Stomach (tissue), 9 donors: ENCODE data around the gene CCDC78. TPM values are rescaled to one million over a fixed set of nuclear protein-coding genes. Genes with fewer than 3 reads are reported as not detected.

Source experiments
- DNase-seq, 2 donors: peaks; one replicate each; pipeline versions ENCODE4 v3.0.0 to v3.0.0-alpha.2; 2013 to 2019
- H3K27ac ChIP-seq, 5 donors: fragments of 200-600 bp in 4 of 5; sonication (generic) in 4 of 5; one replicate each; pipeline ENCODE4 v1.5.1; 2013 to 2019; ENCODE audit warnings: mild to moderate bottlenecking in 1 of 5, moderate library complexity in 1 of 5
- H3K27me3 ChIP-seq, 3 donors: fragments of 200-600 bp; sonication (generic); one replicate each; pipeline ENCODE4 v1.5.1; 2017 to 2019; ENCODE audit warnings: mixed run types in 1 of 3
- H3K36me3 ChIP-seq, 4 donors: fragments of 200-600 bp; sonication (generic); 1 replicate in 3 of 4; 2 replicates in 1 of 4; pipeline ENCODE4 v1.5.1; 2016 to 2019
- H3K4me1 ChIP-seq, 4 donors: fragments of 200-600 bp; sonication (generic); one replicate each; pipeline ENCODE4 v1.5.1; 2016 to 2019
- H3K4me3 ChIP-seq, 4 donors: fragments of 200-600 bp; sonication (generic) in 3 of 4; one replicate each; pipeline ENCODE4 v1.5.1; 2016 to 2019; ENCODE audit warnings: mild to moderate bottlenecking in 1 of 4
- H3K9me3 ChIP-seq, 4 donors: fragments of 200-600 bp; sonication (generic); one replicate each; pipeline ENCODE4 v1.5.1; 2016 to 2019
- CTCF ChIP-seq, 7 experiments: fragments of 450-650 bp in 4 of 7; fragments of 200-600 bp in 3 of 7; sonication (generic) in 3 of 7; IDR thresholded peaks; one replicate each; pipeline ENCODE4 v1.5.1; 2016 to 2019; ENCODE audit warnings: antibody characterized with exemption in 7 of 7, control low read depth in 2 of 7, mild to moderate bottlenecking in 1 of 7
- EP300 ChIP-seq: sonication (generic); formaldehyde crosslinking; IDR thresholded peaks from one replicate; pipeline ENCODE4 v1.6.1; 2017; ENCODE audit warnings: antibody characterized with exemption
- POLR2A ChIP-seq, 4 donors: fragments of 450-650 bp; IDR thresholded peaks; one replicate each; pipeline ENCODE4 v1.6.1; 2016; ENCODE audit warnings: antibody characterized with exemption in 4 of 4, control low read depth in 2 of 4, mild to moderate bottlenecking in 1 of 4, moderate library complexity in 1 of 4
- POLR2AphosphoS5 ChIP-seq, 3 donors: sonication (generic); formaldehyde crosslinking; IDR thresholded peaks; one replicate each; pipeline ENCODE4 v1.6.1; 2016; ENCODE audit warnings: antibody characterized with exemption in 3 of 3
- WGBS, 5 donors: extraction: QIAGEN DNeasy Blood & Tissue Kit in 3 of 5; methylation state at CpG; one replicate each; pipeline versions ENCODE4 v1.1.5 to v1.1.7; 2013 to 2018; 5-methylcytosine and 5-hydroxymethylcytosine counted together
- intact Hi-C: fragments of 100-400 bp; cut with DNase I; formaldehyde crosslinking; loops from one replicate; pipeline ENCODE4 v1.15.1; 2023; ENCODE audit warnings: low total_unique reads
- polyA plus RNA-seq, 3 donors: library from polyadenylated mRNA; stranded (reverse); fragments of 200-250 nt; gene quantifications; one replicate each; pipeline ENCODE4 v1.2.3, GENCODE V29; 2013
- total RNA-seq, 5 donors: library from RNA; depleted of rRNA; stranded (reverse); fragments of >200 nt; gene quantifications; one replicate each; pipeline versions ENCODE4 v1.1.0 to v1.2.3, GENCODE V29; 2014 to 2016
- donor health status: healthy with polysubstance abuse.
- donor health status: Bipolar disorder and iron deficiency.
- donor health status: healthy.

The CCDC78 gene
- total and polyA plus RNA-seq, 8 donors = 1.3 to 14.3 (median 1.5) TPM; not detected in 4

GRCh38 chr16:768428-768827, 42.2 kb upstream of the CCDC78 start:
- no peak for DNase-seq
- TF ChIP-seq EP300 (no peak), POLR2A (IDR thresholded peaks at IDR 0.05) (no peak), CTCF (IDR thresholded peaks at IDR 0.05) (no peak), POLR2AphosphoS5 (IDR thresholded peaks at IDR 0.05) (no peak)
- intact Hi-C loops = no loop called here
- Histone ChIP-seq H3K4me1 (no peaks in the 10 kb centered on the region), H3K4me3 (no peak overlapping the region), H3K27ac (no peak overlapping the region), H3K9me3 (no peaks in the 10 kb centered on the region), H3K36me3 (no peaks in the 10 kb centered on the region), H3K27me3 (peaks cover 0 to 71% (median 0%) of the 10 kb centered on the region in 3 donors)
- 36 to 85% (median 75%) methylated on average over 6 to 21 of the region's 21 CpGs for WGBS, 5 donors

- TF ChIP-seq POLR2A (IDR thresholded peaks at IDR 0.05) (no peak), CTCF (IDR thresholded peaks at IDR 0.05) (no peak)
- no peak overlapping the region for H3K27ac ChIP-seq
- no peak for DNase-seq
- H3K4me3 ChIP-seq = no peak overlapping the region
- peaks cover 0 to 74% (median 0%) of the 10 kb centered on the region in 3 donors for H3K27me3 ChIP-seq
- no peaks in the 10 kb centered on the region for H3K4me1 ChIP-seq
- WGBS, 5 donors = 41 to 57% (median 50%) methylated on average over 6 to 24 of the region's 38 CpGs
- no peaks in the 10 kb centered on the region for H3K36me3 ChIP-seq
- intact Hi-C loops = no loop called here
- H3K9me3 ChIP-seq = no peaks in the 10 kb centered on the region
These were observed 41.5 kb upstream of the CCDC78 start for GRCh38 chr16:767743-768235.

GRCh38 chr16:766820-767640, 40.8 kb upstream of the CCDC78 start:
- no peak overlapping the region for H3K27ac ChIP-seq
- no peak overlapping the region for H3K4me3 ChIP-seq
- 69 to 91% (median 72%) methylated on average over 16 to 38 of the region's 48 CpGs for WGBS, 5 donors
- DNase-seq = no peak
- H3K27me3 ChIP-seq = peaks cover 0 to 77% (median 3%) of the 10 kb centered on the region in 3 donors
- TF ChIP-seq POLR2AphosphoS5 (IDR thresholded peaks at IDR 0.05) = no peak
- TF ChIP-seq CTCF (IDR thresholded peaks at IDR 0.05) = no peak
- no peak for TF ChIP-seq POLR2A (IDR thresholded peaks at IDR 0.05)
- TF ChIP-seq EP300 = no peak
- intact Hi-C loops = no loop called here
- H3K36me3 ChIP-seq = no peaks in the 10 kb centered on the region
- H3K9me3 ChIP-seq = no peaks in the 10 kb centered on the region
- H3K4me1 ChIP-seq = no peaks in the 10 kb centered on the region

- H3K27me3 ChIP-seq = peaks cover 0 to 78% (median 3%) of the 10 kb centered on the region in 3 donors
- 76 to 88% (median 85%) methylated on average over 7 to 29 of the region's 29 CpGs for WGBS, 5 donors
- TF ChIP-seq POLR2A (IDR thresholded peaks at IDR 0.05) (no peak), EP300 (no peak), POLR2AphosphoS5 (IDR thresholded peaks at IDR 0.05) (no peak), CTCF (IDR thresholded peaks at IDR 0.05) (no peak)
These were observed 40.0 kb upstream of the CCDC78 start for GRCh38 chr16:766008-766819.

More at GRCh38 chr16:766008-766819, 40.0 kb upstream of the CCDC78 start:
- Histone ChIP-seq H3K27ac (no peak overlapping the region), H3K36me3 (no peaks in the 10 kb centered on the region), H3K4me1 (no peaks in the 10 kb centered on the region), H3K9me3 (no peaks in the 10 kb centered on the region), H3K4me3 (no peak overlapping the region)
- no peak for DNase-seq
- intact Hi-C loops = no loop called here
